HepG2 (cell line): ENCODE measurements around the gene ENHO. TPM values are rescaled to one million over a fixed set of nuclear protein-coding genes. Genes with fewer than 3 reads are reported as not detected.

Experiments used
- ATAC-seq: fragments of 200-7000 bp; cut with Tn5 transposase; 3 replicates; pipeline ENCODE4 v1.9.1; 2020; ENCODE audit warnings: mild to moderate bottlenecking, moderate library complexity
- BruUV-seq: library from RNA; stranded (reverse); fragments of 400-500 nt; replicated peaks from 2 replicates; lab custom pipeline; 2021; lab: Mats Ljungman, UMichigan
- CTCF ChIA-PET: fragments of 300-600 bp; formaldehyde crosslinking; extraction: SDS; loops from one replicate; lab custom pipeline; 2021; ENCODE audit warnings: low total read pairs, inconsistent platforms, low intra/inter-chr PET ratio; lab: Yijun Ruan, JAX
- POLR2A ChIA-PET: fragments of 350-600 bp; sonication (Branson Sonifier 250); formaldehyde crosslinking; loops from one replicate; lab custom pipeline; 2020; ENCODE audit warnings: antibody characterized with exemption, inconsistent platforms; lab: Yijun Ruan, JAX
- DNase-seq: peaks from one replicate; pipeline ENCODE4 v3.0.0-alpha.2; 2015; ENCODE audit warnings: low spot score
- FAIRE-seq: peaks from 3 replicates; lab custom pipeline; 2011; peaks lifted over from hg19 to GRCh38; lab: Jason Lieb, UNC
- H2AFZ ChIP-seq: one replicate; pipeline ENCODE4 v1.6.1; 2011; ENCODE audit warnings: low read length, inconsistent platforms
- H3K27ac ChIP-seq: fragments of 300-600 bp; 3 replicates; pipeline ENCODE4 v1.8.0; 2011; ENCODE audit warnings: mixed run types, mild to moderate bottlenecking, mixed read lengths, low read length, inconsistent platforms; ENCODE audit not compliant: insufficient read depth; ENCODE audit errors: extremely low read length
- H3K27me3 ChIP-seq, 2 experiments: fragments of 200-600 bp in 1 of 2; 2 replicates in 1 of 2; 3 replicates in 1 of 2; pipeline versions ENCODE4 v1.6.0 to v1.8.0; 2011; ENCODE audit warnings: low read length in 2 of 2, mild to moderate bottlenecking in 2 of 2, moderate library complexity in 2 of 2, inconsistent platforms in 1 of 2; ENCODE audit not compliant: insufficient read depth in 2 of 2, control insufficient read depth in 1 of 2
- H3K36me3 ChIP-seq, 2 experiments: fragments of 200-600 bp in 1 of 2; replicated peaks in 1 of 2; 2 replicates in 1 of 2; 3 replicates in 1 of 2; pipeline versions ENCODE4 v1.5.1 to v1.8.0; 2011; ENCODE audit warnings: low read length in 2 of 2, inconsistent platforms in 1 of 2; ENCODE audit not compliant: insufficient read depth in 2 of 2, control insufficient read depth in 1 of 2
- H3K4me1 ChIP-seq: 2 replicates; pipeline ENCODE4 v1.5.1; 2012; ENCODE audit warnings: low read length, inconsistent platforms; ENCODE audit not compliant: insufficient read depth
- H3K4me2 ChIP-seq: 2 replicates; pipeline ENCODE4 v1.6.0; 2011; ENCODE audit warnings: low read depth, low read length, inconsistent platforms
- H3K4me3 ChIP-seq, 3 experiments: fragments of 200-600 bp in 1 of 3; sonication (generic), shearing (Covaris generic) in 1 of 3; replicated peaks in 1 of 3; 2 replicates each; pipeline ENCODE4 v1.5.1; 2011 to 2016; ENCODE audit warnings: low read length in 3 of 3, inconsistent platforms in 2 of 3, low read depth in 2 of 3, mild to moderate bottlenecking in 2 of 3, control low read depth in 1 of 3, mixed read lengths in 1 of 3; ENCODE audit not compliant: insufficient read depth in 1 of 3
- H3K79me2 ChIP-seq: one replicate; pipeline ENCODE4 v1.6.1; 2011; ENCODE audit warnings: low read length, inconsistent platforms; ENCODE audit not compliant: insufficient read depth
- H3K9ac ChIP-seq: 2 replicates; pipeline ENCODE4 v1.6.0; 2011; ENCODE audit warnings: mild to moderate bottlenecking, low read depth, low read length, inconsistent platforms; ENCODE audit not compliant: insufficient read depth
- H3K9me3 ChIP-seq: 2 replicates; pipeline ENCODE4 v1.5.1; 2012; ENCODE audit warnings: mild to moderate bottlenecking, low read length
- H4K20me1 ChIP-seq: 2 replicates; pipeline ENCODE4 v1.6.0; 2011; ENCODE audit warnings: inconsistent platforms, mild to moderate bottlenecking, low read length, moderate library complexity; ENCODE audit not compliant: insufficient read depth
- DR1 ChIP-seq: sonication (generic); formaldehyde crosslinking; IDR thresholded peaks from 2 replicates; pipeline ENCODE4 v1.8.0; 2021; ENCODE audit warnings: mild to moderate bottlenecking, missing genetic modification reagents, inconsistent platforms
- HNF4A ChIP-seq: sonication (generic); formaldehyde crosslinking; IDR thresholded peaks from 2 replicates; pipeline ENCODE4 v1.4.0; 2020; ENCODE audit warnings: missing genetic modification reagents
- KDM1A ChIP-seq: IDR thresholded peaks from 2 replicates; pipeline ENCODE4 v1.6.1; 2016; ENCODE audit warnings: missing compliant biosample characterization
- MXI1 ChIP-seq: IDR thresholded peaks from 3 replicates; pipeline ENCODE4 v1.6.1; 2012; ENCODE audit warnings: low read depth, low read length, inconsistent platforms, borderline replicate concordance
- NBN ChIP-seq: fragments of 450-650 bp; conservative IDR thresholded peaks from 2 replicates; pipeline ENCODE4 v1.6.1; 2017
- NRL ChIP-seq: sonication (generic); formaldehyde crosslinking; IDR thresholded peaks from 2 replicates; pipeline ENCODE4 v1.5.0; 2020; ENCODE audit warnings: missing genetic modification reagents, mild to moderate bottlenecking, moderate library complexity, borderline replicate concordance
- TEF ChIP-seq: sonication (generic); formaldehyde crosslinking; IDR thresholded peaks from 2 replicates; pipeline ENCODE4 v1.5.0; 2020; ENCODE audit warnings: missing genetic modification reagents
- USF2 ChIP-seq, 2 experiments: sonication (generic) in 1 of 2; formaldehyde crosslinking in 1 of 2; IDR thresholded peaks; 2 replicates each; pipeline versions ENCODE4 v1.5.1 to v1.6.1; 2011 to 2020; ENCODE audit warnings: borderline replicate concordance in 1 of 2, low read depth in 1 of 2, low read length in 1 of 2, mild to moderate bottlenecking in 1 of 2, missing genetic modification reagents in 1 of 2, moderate library complexity in 1 of 2
- ZBTB38 ChIP-seq: sonication (generic); formaldehyde crosslinking; IDR thresholded peaks from 2 replicates; pipeline ENCODE4 v1.5.1; 2020; ENCODE audit warnings: mild to moderate bottlenecking, missing genetic modification reagents
- ZNF558 ChIP-seq: sonication (generic); formaldehyde crosslinking; IDR thresholded peaks from 2 replicates; pipeline ENCODE4 v1.9.0; 2022; ENCODE audit warnings: mild to moderate bottlenecking, missing genetic modification reagents, borderline replicate concordance
- ZNF562 ChIP-seq: sonication (generic); formaldehyde crosslinking; IDR thresholded peaks from 2 replicates; pipeline ENCODE4 v1.8.0; 2022; ENCODE audit warnings: missing genetic modification reagents, borderline replicate concordance
- ZNF563 ChIP-seq: sonication (generic); formaldehyde crosslinking; IDR thresholded peaks from 2 replicates; pipeline ENCODE4 v1.8.0; 2022; ENCODE audit warnings: mild to moderate bottlenecking, moderate library complexity, missing genetic modification reagents
- ZNF704 ChIP-seq: sonication (generic); formaldehyde crosslinking; IDR thresholded peaks from 2 replicates; pipeline ENCODE4 v1.8.1; 2023; ENCODE audit warnings: mild to moderate bottlenecking, inconsistent platforms, moderate library complexity, missing genetic modification reagents, borderline replicate concordance
- ZNF740 ChIP-seq: sonication (generic); formaldehyde crosslinking; IDR thresholded peaks from 2 replicates; pipeline ENCODE4 v1.4.0; 2020; ENCODE audit warnings: missing genetic modification reagents
- ZNF768 ChIP-seq: sonication (generic); formaldehyde crosslinking; IDR thresholded peaks from 2 replicates; pipeline ENCODE4 v1.4.0; 2020; ENCODE audit warnings: missing genetic modification reagents
- ZZZ3 ChIP-seq: sonication (generic); formaldehyde crosslinking; IDR thresholded peaks from 2 replicates; pipeline ENCODE4 v1.4.0; 2020; ENCODE audit warnings: missing genetic modification reagents, mild to moderate bottlenecking, borderline replicate concordance
- WGBS: methylation state at CpG from one replicate; pipeline ENCODE4 v1.1.6; 2017; ENCODE audit warnings: low lambda C conversion rate; 5-methylcytosine and 5-hydroxymethylcytosine counted together
- in situ Hi-C: cut with HindIII; loops from 2 replicates; pipeline ENCODE4 v1.10.0; 2017; ENCODE audit warnings: low pct_unique_long_range_greater_than_20kb; ENCODE audit not compliant: extremely low pct_ligation_motif_present
- intact Hi-C: fragments of 100-400 bp; cut with micrococcal nuclease; formaldehyde crosslinking; loops from one replicate; pipeline ENCODE4 v1.10.0; 2022; ENCODE audit not compliant: unreplicated experiment
- polyA plus RNA-seq, 8 experiments: library from polyadenylated mRNA; depleted of rRNA in 3 of 8; stranded (reverse) in 7 of 8; unstranded in 1 of 8; fragments of >200 nt; fragmentation: Illumina TruSeq in 4 of 8; extraction: Trizol in 4 of 8; gene quantifications; 2 replicates each; pipeline versions ENCODE4 v1.2.1 to v1.2.3, GENCODE V29; 2011 to 2016; ENCODE audit warnings: low read depth in 4 of 8, missing spikeins in 1 of 8, mixed read lengths in 1 of 8; ENCODE audit not compliant: insufficient read depth in 1 of 8
- total RNA-seq, 5 experiments: library from RNA; depleted of rRNA; stranded (reverse); fragments of >200 nt; fragmentation: Illumina TruSeq; extraction: Trizol; gene quantifications; 2 replicates each; pipeline ENCODE4 v1.2.3, GENCODE V29; 2016; ENCODE audit warnings: low read depth in 1 of 5

Gene ENHO
- total and polyA plus RNA-seq, 2 of the 13 experiments (the other 11 are each of a cell fraction or from before 2014, with no cell fraction given) = 0.08 to 0.60 TPM

- under 1% methylated on average over 8 of the region's 21 CpGs for WGBS
- no peak overlapping the region for H3K27ac ChIP-seq
- H3K27me3 ChIP-seq = peaks cover 2 to 50% of the 10 kb centered on the region in 2 experiments; a peak in 3 of 5 replicates
- no TSS peak for BruUV-seq
- H3K9me3 ChIP-seq = no peaks in the 10 kb centered on the region
- no peak overlapping the region for H3K9ac ChIP-seq
- H3K79me2 ChIP-seq = no peaks in the 10 kb centered on the region
- DNase-seq (peak; percentile 21), FAIRE-seq (peak; percentile 43), ATAC-seq (peak; percentile 81)
- H3K4me2 ChIP-seq = peak overlapping the region; percentile 63
- intact Hi-C loops (no loop called here), in situ Hi-C loops (no loop called here)
- H2AFZ ChIP-seq = peak overlapping the region; percentile 48
- ChIA-PET POLR2A (no interaction called here), CTCF (no interaction called here)
- H3K36me3 ChIP-seq = no peaks in the 10 kb centered on the region
- peaks cover 26% of the 10 kb centered on the region for H3K4me1 ChIP-seq
- H4K20me1 ChIP-seq = no peaks in the 10 kb centered on the region; the same call in 1 of the 2 replicates
- peak overlapping the region; percentile 29 to 44 (median 40); a peak in 4 of 6 replicates for H3K4me3 ChIP-seq
- peak; percentile 75; the same call in 1 of the 2 replicates for TF ChIP-seq TEF
- no peak for TF ChIP-seq ZZZ3 (CRISPR knock-in tag)
- TF ChIP-seq DR1 = no peak
- TF ChIP-seq NBN = no peak
- no peak for TF ChIP-seq ZBTB38 (CRISPR knock-in tag)
- no peak for TF ChIP-seq ZNF740 (CRISPR knock-in tag)
- no peak for TF ChIP-seq NRL (CRISPR knock-in tag)
- TF ChIP-seq ZNF558 (CRISPR knock-in tag) = no peak
- peak; percentile 12; the same call in 1 of the 2 replicates for TF ChIP-seq ZNF768
- no peak for TF ChIP-seq ZNF563
- TF ChIP-seq KDM1A = no peak
- peak; percentile 51; the same call in 1 of the 2 replicates for TF ChIP-seq HNF4A (CRISPR knock-in tag)
- no peak for TF ChIP-seq ZNF562
- TF ChIP-seq USF2 (IDR thresholded peaks at IDR 0.05; ENCODE audit: low read depth, low read length) = peak; percentile 56
- TF ChIP-seq USF2 (CRISPR knock-in tag; IDR thresholded peaks at IDR 0.05; ENCODE audit: borderline replicate concordance) = no peak; the same call in 1 of the 2 replicates
- TF ChIP-seq MXI1 = no peak
- TF ChIP-seq ZNF704 (CRISPR knock-in tag) = no peak
These were observed 37.0 kb upstream of the ENHO start for GRCh38 chr9:34559624-34560455.
